Ishikawa (cell line): Measurements from ENCODE around the gene SAC3D1.

Experiments used
- YY1 ChIP-seq: IDR thresholded peaks from 2 replicates; pipeline ENCODE4 v1.6.1; 2012; ENCODE audit warnings: low read depth
- ZBTB7A ChIP-seq: IDR thresholded peaks from 2 replicates; pipeline ENCODE4 v1.6.1; 2012; ENCODE audit warnings: low read depth

DNA sequence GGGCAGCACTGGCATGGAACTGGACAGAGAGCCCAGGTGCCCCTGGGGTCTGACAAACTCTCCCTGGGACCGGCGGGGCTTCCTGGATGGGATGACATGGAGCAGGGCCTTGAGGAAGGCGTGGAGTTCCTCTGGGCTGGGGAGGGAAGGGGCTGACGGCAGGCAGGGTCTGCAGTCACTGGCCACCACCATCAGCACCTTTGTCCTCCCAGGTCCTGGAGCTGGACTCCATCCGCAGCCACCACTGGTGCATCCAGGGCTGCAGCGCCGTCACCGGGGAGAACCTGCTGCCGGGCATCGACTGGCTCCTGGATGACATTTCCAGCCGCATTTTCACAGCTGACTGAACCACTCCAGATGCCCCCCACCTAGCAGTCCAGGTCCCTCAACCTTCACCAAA is 19.5 kb upstream of the SAC3D1 start:
- TF ChIP-seq YY1 (no peak), ZBTB7A (no peak)
